ENCODE data around the gene COL4A2. TPM values are rescaled to one million over a fixed set of nuclear protein-coding genes. Genes with fewer than 3 reads are reported as not detected.
"Not testable (repeated sequence)": the region's sequence is repeated elsewhere in the genome, so short reads cannot be mapped to it uniquely, and the experiment has no call there.

The COL4A2 gene
- total RNA-seq, 1 donor from 2014 or later = 159 TPM

- no peaks in the 10 kb centered on the region for H3K4me1 Mint-ChIP-seq
- H3K36me3 Mint-ChIP-seq (ENCODE audit: low read depth) = peaks cover 37% of the 10 kb centered on the region
- no peak overlapping the region for H3K27ac Mint-ChIP-seq (ENCODE audit: unreplicated experiment)
- no peak for DNase-seq (ENCODE audit: low read depth, low spot score)
- no peaks in the 10 kb centered on the region for H3K27me3 Mint-ChIP-seq (ENCODE audit: low read depth)
- no peak overlapping the region for H3K4me3 Mint-ChIP-seq
- TF ChIP-seq CTCF (conservative IDR thresholded peaks at IDR 0.05) = no peak
- no peaks in the 10 kb centered on the region for H3K9me3 Mint-ChIP-seq
Measured at GRCh38 chr13:110495881-110496280, 188.8 kb downstream of the COL4A2 start.

GRCh38 chr13:110496281-110496680, 189.2 kb downstream of the COL4A2 start:
- Mint-ChIP-seq H3K27me3 (ENCODE audit: low read depth) (no peaks in the 10 kb centered on the region), H3K27ac (ENCODE audit: unreplicated experiment) (no peak overlapping the region), H3K4me3 (no peak overlapping the region), H3K4me1 (no peaks in the 10 kb centered on the region), H3K9me3 (no peaks in the 10 kb centered on the region), H3K36me3 (ENCODE audit: low read depth) (peaks cover 39% of the 10 kb centered on the region)
- TF ChIP-seq CTCF (conservative IDR thresholded peaks at IDR 0.05) = no peak
- DNase-seq (ENCODE audit: low read depth, low spot score) = no peak

GRCh38 chr13:110497003-110497402, 189.9 kb downstream of the COL4A2 start:
- Mint-ChIP-seq H3K27me3 (ENCODE audit: low read depth) (no peaks in the 10 kb centered on the region), H3K4me3 (no peak overlapping the region), H3K27ac (ENCODE audit: unreplicated experiment) (no peak overlapping the region), H3K9me3 (no peaks in the 10 kb centered on the region), H3K4me1 (no peaks in the 10 kb centered on the region), H3K36me3 (ENCODE audit: low read depth) (peaks cover 45% of the 10 kb centered on the region)
- no peak for TF ChIP-seq CTCF (conservative IDR thresholded peaks at IDR 0.05)
- no peak for DNase-seq (ENCODE audit: low read depth, low spot score)

GRCh38 chr13:110497896-110498295, 190.8 kb downstream of the COL4A2 start:
- not testable (repeated sequence) for H3K9me3 Mint-ChIP-seq; H3K4me3 Mint-ChIP-seq; DNase-seq (ENCODE audit: low read depth, low spot score)

GRCh38 chr13:110498327-110498726, 191.2 kb downstream of the COL4A2 start:
- Mint-ChIP-seq H3K27me3 (ENCODE audit: low read depth) (no peaks in the 10 kb centered on the region), H3K4me1 (no peaks in the 10 kb centered on the region), H3K9me3 (no peaks in the 10 kb centered on the region), H3K27ac (ENCODE audit: unreplicated experiment) (no peak overlapping the region), H3K36me3 (ENCODE audit: low read depth) (peaks cover 46% of the 10 kb centered on the region), H3K4me3 (no peak overlapping the region)
- no peak for DNase-seq (ENCODE audit: low read depth, low spot score)
- TF ChIP-seq CTCF (conservative IDR thresholded peaks at IDR 0.05) = no peak

More at GRCh38 chr13:110497896-110498295, 190.8 kb downstream of the COL4A2 start:
- H3K4me1 Mint-ChIP-seq; H3K27me3 Mint-ChIP-seq (ENCODE audit: low read depth); H3K27ac Mint-ChIP-seq (ENCODE audit: unreplicated experiment): not testable (repeated sequence)
- peaks cover 46% of the 10 kb centered on the region for H3K36me3 Mint-ChIP-seq (ENCODE audit: low read depth)

- H3K9me3 Mint-ChIP-seq = no peaks in the 10 kb centered on the region
- H3K36me3 Mint-ChIP-seq (ENCODE audit: low read depth) = peaks cover 46% of the 10 kb centered on the region
- no peak for TF ChIP-seq CTCF (conservative IDR thresholded peaks at IDR 0.05)
- no peak for DNase-seq (ENCODE audit: low read depth, low spot score)
- no peak overlapping the region for H3K4me3 Mint-ChIP-seq
- no peaks in the 10 kb centered on the region for H3K27me3 Mint-ChIP-seq (ENCODE audit: low read depth)
- no peak overlapping the region for H3K27ac Mint-ChIP-seq (ENCODE audit: unreplicated experiment)
- H3K4me1 Mint-ChIP-seq = no peaks in the 10 kb centered on the region
Measured at GRCh38 chr13:110498765-110499164, 191.7 kb downstream of the COL4A2 start.

Data from neural crest cell (in vitro differentiated cells).